Endothelial cell (in vitro differentiated cells): ENCODE results near the gene KCTD2. TPM values are rescaled to one million over a fixed set of nuclear protein-coding genes. Genes with fewer than 3 reads are reported as not detected.

ENCODE experiments used
- DNase-seq: peaks from one replicate; pipeline ENCODE4 v3.0.0; 2021; ENCODE audit warnings: low spot score
- H3K27ac Mint-ChIP-seq: one replicate; pipeline ENCODE4 v1.8.0; 2021; ENCODE audit warnings: mixed read lengths, inconsistent platforms; ENCODE audit not compliant: unreplicated experiment
- H3K27me3 Mint-ChIP-seq: one replicate; pipeline ENCODE4 v1.8.0; 2021; ENCODE audit warnings: mild to moderate bottlenecking, moderate library complexity, mixed read lengths, inconsistent platforms; ENCODE audit not compliant: unreplicated experiment
- H3K36me3 Mint-ChIP-seq: one replicate; pipeline ENCODE4 v1.8.0; 2021; ENCODE audit warnings: mild to moderate bottlenecking, low read depth, mixed read lengths, inconsistent platforms; ENCODE audit not compliant: unreplicated experiment
- H3K4me1 Mint-ChIP-seq: one replicate; pipeline ENCODE4 v1.8.0; 2021; ENCODE audit warnings: mild to moderate bottlenecking, mixed read lengths, inconsistent platforms; ENCODE audit not compliant: unreplicated experiment
- H3K4me3 Mint-ChIP-seq: one replicate; pipeline ENCODE4 v1.8.0; 2021; ENCODE audit warnings: mild to moderate bottlenecking, mixed read lengths, inconsistent platforms; ENCODE audit not compliant: unreplicated experiment
- H3K9me3 Mint-ChIP-seq: one replicate; pipeline ENCODE4 v1.8.0; 2021; ENCODE audit warnings: mixed read lengths, inconsistent platforms; ENCODE audit not compliant: unreplicated experiment
- CTCF ChIP-seq: fragments of 200-600 bp; sonication (generic); IDR thresholded peaks from one replicate; pipeline ENCODE4 v1.5.0; 2021; ENCODE audit warnings: antibody characterized with exemption; ENCODE audit not compliant: unreplicated experiment
- total RNA-seq: library from RNA; stranded (reverse); fragmentation: NEBNext Ultra II Directional; extraction: Animal tissue kit (Norgen Biotek cat#: 25700); gene quantifications from one replicate; pipeline ENCODE4 v1.2.1, GENCODE V29; 2021; ENCODE audit not compliant: unreplicated experiment

The KCTD2 gene
- total RNA-seq, 1 donor from 2014 or later, result 33.5 TPM

GRCh38 chr17:75113798-75114551, 67.0 kb downstream of the KCTD2 start:
- H3K4me3 Mint-ChIP-seq, result peak overlapping the region; percentile 84
- H3K4me1 Mint-ChIP-seq, result peaks cover 59% of the 10 kb centered on the region
- H3K36me3 Mint-ChIP-seq, result peaks cover 27% of the 10 kb centered on the region
- H3K27me3 Mint-ChIP-seq, result peaks cover 7% of the 10 kb centered on the region
- peak overlapping the region; percentile 94 for H3K27ac Mint-ChIP-seq
- peak; percentile 97 for TF ChIP-seq CTCF
- H3K9me3 Mint-ChIP-seq, result no peaks in the 10 kb centered on the region
- peak; percentile 89 for DNase-seq

GRCh38 chr17:75114552-75115314, 67.7 kb downstream of the KCTD2 start:
- Mint-ChIP-seq H3K9me3 (no peaks in the 10 kb centered on the region), H3K27me3 (peaks cover 5% of the 10 kb centered on the region), H3K4me3 (peak overlapping the region; percentile 84), H3K36me3 (peaks cover 30% of the 10 kb centered on the region), H3K4me1 (peaks cover 61% of the 10 kb centered on the region), H3K27ac (peak overlapping the region; percentile 94)
- TF ChIP-seq CTCF, result no peak
- DNase-seq, result no peak

Other genes with a start within 250 kb of the KCTD2 start
- 0.74 TPM for gene GRIN2C, start 187.3 kb upstream of the KCTD2 start, total RNA-seq
- gene FDXR, start 174.2 kb upstream of the KCTD2 start, total RNA-seq, result 22.1 TPM
- not detected for gene FADS6, start 153.6 kb upstream of the KCTD2 start, total RNA-seq
- gene USH1G, start 124.0 kb upstream of the KCTD2 start, total RNA-seq, result 0.18 TPM
- not detected for gene OTOP2, start 123.0 kb upstream of the KCTD2 start, total RNA-seq
- not detected for gene OTOP3, start 111.3 kb upstream of the KCTD2 start, total RNA-seq
- gene HID1, start 74.5 kb upstream of the KCTD2 start, total RNA-seq, result 157 TPM
- gene CDR2L, start 59.6 kb upstream of the KCTD2 start, total RNA-seq, result 33.2 TPM
- 16.2 TPM for gene MRPL58, start 34.6 kb upstream of the KCTD2 start, total RNA-seq
- 179 TPM for gene ATP5PD, start 256 bp upstream of the KCTD2 start, total RNA-seq
- gene SLC16A5, start 40.7 kb downstream of the KCTD2 start, total RNA-seq, result 50.9 TPM
- gene ARMC7, start 62.7 kb downstream of the KCTD2 start, total RNA-seq, result 43.4 TPM
- gene NT5C, start 84.5 kb downstream of the KCTD2 start, total RNA-seq, result 13.5 TPM
- gene JPT1, start 107.3 kb downstream of the KCTD2 start, total RNA-seq, result 115 TPM
- 657 TPM for gene SUMO2, start 135.7 kb downstream of the KCTD2 start, total RNA-seq
- gene NUP85, start 158.5 kb downstream of the KCTD2 start, total RNA-seq, result 83.9 TPM
- gene GGA3, start 214.4 kb downstream of the KCTD2 start, total RNA-seq, result 60.8 TPM
- gene MRPS7, start 214.7 kb downstream of the KCTD2 start, total RNA-seq, result 63.4 TPM
- gene MIF4GD, start 224.0 kb downstream of the KCTD2 start, total RNA-seq, result 15.7 TPM
- 2.9 TPM for gene SLC25A19, start 242.2 kb downstream of the KCTD2 start, total RNA-seq